ENCODE results near the gene DDX5. TPM values are rescaled to one million over a fixed set of nuclear protein-coding genes. Genes with fewer than 3 reads are reported as not detected.

Gene DDX5
- total RNA-seq, 5 donors from 2014 or later (not counting 1 experiment from before 2014, with no cell fraction given) = 1,461 to 3,147 (median 1,608) TPM

DNA sequence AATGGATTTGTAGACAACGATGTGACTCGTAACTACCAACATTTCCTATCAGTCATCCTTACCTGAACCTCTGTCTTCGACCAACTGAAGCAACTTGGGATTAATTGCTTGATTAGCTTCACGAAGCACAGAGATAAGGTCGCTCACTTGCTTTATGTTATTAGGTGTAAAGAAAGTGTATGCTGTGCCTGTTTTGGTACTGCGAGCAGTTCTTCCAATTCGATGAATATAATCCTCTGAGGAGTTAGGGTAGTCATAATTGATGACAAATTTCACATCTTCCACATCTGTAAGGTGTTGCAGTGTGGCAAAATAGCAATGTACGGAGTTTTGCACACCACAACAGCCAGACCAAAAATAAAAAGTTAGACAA, 5.6 kb downstream of the DDX5 start:
- peaks cover 26 to 31% of the 10 kb centered on the region in 2 experiments for H3K4me1 ChIP-seq (ENCODE audit: control insufficient read depth in 1 of 2, extremely low read depth in 1 of 2, insufficient read depth in 2 of 2, low read length in 2 of 2)
- POLR2A ChIA-PET = no interaction called here
- no peak overlapping the region for H3K4me3 ChIP-seq (ENCODE audit: control insufficient read depth in 1 of 2, extremely low read depth in 1 of 2, low read length in 1 of 2)
- H3K4me1 Mint-ChIP-seq = peaks cover 90 to 99% (median 91%) of the 10 kb centered on the region in 3 donors
- no peaks in the 10 kb centered on the region for H3K9me3 Mint-ChIP-seq
- CTCF ChIA-PET = no interaction called here
- H3K36me3 ChIP-seq (ENCODE audit: control insufficient read depth in 2 of 2, extremely low read depth in 1 of 2, insufficient read depth in 1 of 2, low read length in 1 of 2) = peaks cover 6 to 74% of the 10 kb centered on the region in 2 donors
- peaks cover 59% of the 10 kb centered on the region for H3K36me3 Mint-ChIP-seq
- 90% methylated on average over 2 of the region's 8 CpGs for WGBS (ENCODE audit: insufficient coverage)
- H3K27ac Mint-ChIP-seq = peak overlapping the region; percentile 41 to 68
- no peaks in the 10 kb centered on the region for H3K27me3 Mint-ChIP-seq
- H3K27ac ChIP-seq (ENCODE audit: low read length) = peak overlapping the region; percentile 99
- ATAC-seq (replicated peaks in 1 of 4) (no peak), DNase-seq (peak in 1 of 35 experiments; percentile 37)
- H3K9me3 ChIP-seq = no peaks in the 10 kb centered on the region
- no peaks in the 10 kb centered on the region for H3K27me3 ChIP-seq (replicated peaks in 1 of 2; ENCODE audit: control insufficient read depth in 2 of 2, extremely low read depth in 1 of 2, insufficient read depth in 2 of 2, low read length in 1 of 2)
- peak overlapping the region in 1 of 3 donors; percentile 100 for H3K4me3 Mint-ChIP-seq

DNA sequence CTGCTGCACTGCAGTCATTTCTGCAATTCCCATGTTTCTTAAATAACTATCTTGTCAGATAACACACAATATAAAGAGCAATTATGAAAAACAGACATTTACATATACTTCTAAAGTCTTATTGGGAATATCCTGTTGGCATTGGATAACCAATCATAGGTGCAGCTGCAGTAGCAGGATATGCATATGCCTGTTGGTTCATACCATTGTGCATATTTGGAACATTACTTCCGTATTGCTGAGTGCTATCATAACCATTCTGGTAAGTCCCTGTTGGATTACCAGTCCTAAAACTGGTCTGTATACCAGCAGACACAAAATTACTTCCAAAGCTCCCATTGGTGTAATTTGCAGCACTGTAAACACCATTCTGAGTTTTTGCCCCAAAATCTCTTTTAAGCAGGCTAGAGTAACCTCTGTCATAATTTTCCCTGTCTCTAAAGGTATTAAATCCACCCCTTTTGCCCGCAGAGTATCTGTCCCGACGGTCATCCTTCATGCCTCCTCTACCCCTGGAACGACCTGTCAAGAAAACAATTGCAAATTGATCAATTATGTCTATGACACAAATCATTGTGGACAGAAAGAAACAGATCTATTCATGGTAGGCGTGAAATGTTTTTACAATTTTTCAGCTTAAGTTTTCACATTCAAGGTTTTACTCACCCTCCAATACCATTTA, 6.1 kb downstream of the DDX5 start:
- Histone ChIP-seq H3K27ac (ENCODE audit: low read length) (no peak overlapping the region), H3K9me3 (no peaks in the 10 kb centered on the region), H3K4me1 (ENCODE audit: control insufficient read depth in 1 of 2, extremely low read depth in 1 of 2, insufficient read depth in 2 of 2, low read length in 2 of 2) (peaks cover 31 to 36% of the 10 kb centered on the region in 2 experiments), H3K36me3 (ENCODE audit: control insufficient read depth in 2 of 2, extremely low read depth in 1 of 2, insufficient read depth in 1 of 2, low read length in 1 of 2) (peaks cover 6 to 72% of the 10 kb centered on the region in 2 donors), H3K27me3 (replicated peaks in 1 of 2; ENCODE audit: control insufficient read depth in 2 of 2, extremely low read depth in 1 of 2, insufficient read depth in 2 of 2, low read length in 1 of 2) (no peaks in the 10 kb centered on the region), H3K4me3 (ENCODE audit: control insufficient read depth in 1 of 2, extremely low read depth in 1 of 2, low read length in 1 of 2) (no peak overlapping the region)
- peaks cover 91 to 99% (median 94%) of the 10 kb centered on the region in 3 donors for H3K4me1 Mint-ChIP-seq
- WGBS (ENCODE audit: insufficient coverage) = 75% methylated on average over 1 of the region's 6 CpGs
- POLR2A ChIA-PET = interaction anchor here in 1 of 2 donors (4.8 kb wide), 1 partner anchor 7 kb away, joined by 72 read pairs; the partner anchor contains the start of genes CEP95 and DDX5
- peak in 1 of 35 experiments; percentile 51 for DNase-seq
- no peaks in the 10 kb centered on the region for H3K9me3 Mint-ChIP-seq
- CTCF ChIA-PET = no interaction called here
- H3K4me3 Mint-ChIP-seq = peak overlapping the region in 1 of 3 donors; percentile 100
- H3K27ac Mint-ChIP-seq = peak overlapping the region; percentile 13 to 41
- peaks cover 56% of the 10 kb centered on the region for H3K36me3 Mint-ChIP-seq
- ATAC-seq (replicated peaks in 1 of 4) = no peak
- no peaks in the 10 kb centered on the region for H3K27me3 Mint-ChIP-seq

DNA sequence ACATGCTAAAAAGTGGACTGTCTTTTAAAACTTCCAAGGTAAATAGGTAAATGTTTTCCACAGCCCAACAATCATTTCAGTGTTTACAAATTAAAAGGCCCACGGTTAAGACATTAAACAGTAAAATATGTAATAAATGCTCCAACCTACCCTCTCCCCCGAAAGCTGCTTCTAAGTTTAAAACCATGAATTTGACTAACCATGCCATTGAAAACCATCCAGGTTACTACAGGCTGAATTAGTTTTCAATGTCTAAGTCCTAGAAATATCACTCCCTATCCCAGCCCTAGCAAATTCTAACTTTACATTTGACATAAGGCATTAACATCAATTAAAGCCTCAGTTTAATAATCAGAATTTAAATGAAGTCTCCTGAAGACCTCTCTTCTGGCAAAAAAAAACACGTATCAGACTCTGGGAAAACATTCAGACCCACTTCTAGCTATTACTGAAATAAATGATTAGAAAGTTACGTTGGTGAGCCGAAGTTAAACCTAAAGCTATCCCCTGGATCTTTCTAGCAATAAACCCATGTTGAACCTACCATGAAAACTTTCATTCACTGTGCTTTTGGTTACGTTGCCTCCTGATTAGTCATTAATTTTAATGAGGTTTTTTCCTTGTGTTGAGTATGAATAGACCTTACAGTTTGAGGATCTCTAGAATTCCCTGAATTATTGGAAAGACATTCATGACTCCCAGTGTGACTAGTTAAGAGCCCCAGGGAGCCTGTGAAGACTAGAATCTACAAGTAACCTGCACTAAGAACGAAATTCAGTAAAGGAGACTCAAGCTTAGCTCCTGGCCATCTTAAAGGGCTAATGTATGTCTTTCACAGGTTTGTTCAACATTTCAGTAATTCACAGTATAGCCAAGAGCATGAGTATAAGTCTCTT, 7.5 kb downstream of the DDX5 start:
- ATAC-seq (replicated peaks in 1 of 4) (no peak), DNase-seq (peak in 1 of 35 experiments; percentile 43)
- WGBS (ENCODE audit: insufficient coverage) = 77% methylated on average over 1 of the region's 7 CpGs
- Histone ChIP-seq H3K4me3 (ENCODE audit: control insufficient read depth in 1 of 2, extremely low read depth in 1 of 2, low read length in 1 of 2) (no peak overlapping the region), H3K4me1 (ENCODE audit: control insufficient read depth in 1 of 2, extremely low read depth in 1 of 2, insufficient read depth in 2 of 2, low read length in 2 of 2) (peaks cover 29 to 32% of the 10 kb centered on the region in 2 experiments), H3K9me3 (no peaks in the 10 kb centered on the region), H3K27ac (ENCODE audit: low read length) (peak overlapping the region; percentile 91), H3K36me3 (ENCODE audit: control insufficient read depth in 2 of 2, extremely low read depth in 1 of 2, insufficient read depth in 1 of 2, low read length in 1 of 2) (peaks cover 6 to 58% of the 10 kb centered on the region in 2 donors), H3K27me3 (replicated peaks in 1 of 2; ENCODE audit: control insufficient read depth in 2 of 2, extremely low read depth in 1 of 2, insufficient read depth in 2 of 2, low read length in 1 of 2) (no peaks in the 10 kb centered on the region)
- Mint-ChIP-seq H3K4me3 (peak overlapping the region; percentile 2 to 99 (median 15)), H3K36me3 (peaks cover 43% of the 10 kb centered on the region), H3K4me1 (peaks cover 90 to 99% (median 94%) of the 10 kb centered on the region in 3 donors), H3K9me3 (no peaks in the 10 kb centered on the region), H3K27me3 (no peaks in the 10 kb centered on the region), H3K27ac (peak overlapping the region; percentile 47 to 99)
- CTCF ChIA-PET = interaction anchor here (0.6 to 0.7 kb wide), 2 partner anchors 9 to 77 kb away, joined by 4 read pairs; no protein-coding TSS in a partner anchor
- POLR2A ChIA-PET = interaction anchor here (0.6 to 4.8 kb wide), 11 partner anchors 8 to 650 kb away, joined by 3 to 72 read pairs (median 3); partner anchors contain the start of genes CEP95 (in 1 of the 2), DDX5 (in 1 of the 2) and ICAM2 (in 1 of the 2)

DNA sequence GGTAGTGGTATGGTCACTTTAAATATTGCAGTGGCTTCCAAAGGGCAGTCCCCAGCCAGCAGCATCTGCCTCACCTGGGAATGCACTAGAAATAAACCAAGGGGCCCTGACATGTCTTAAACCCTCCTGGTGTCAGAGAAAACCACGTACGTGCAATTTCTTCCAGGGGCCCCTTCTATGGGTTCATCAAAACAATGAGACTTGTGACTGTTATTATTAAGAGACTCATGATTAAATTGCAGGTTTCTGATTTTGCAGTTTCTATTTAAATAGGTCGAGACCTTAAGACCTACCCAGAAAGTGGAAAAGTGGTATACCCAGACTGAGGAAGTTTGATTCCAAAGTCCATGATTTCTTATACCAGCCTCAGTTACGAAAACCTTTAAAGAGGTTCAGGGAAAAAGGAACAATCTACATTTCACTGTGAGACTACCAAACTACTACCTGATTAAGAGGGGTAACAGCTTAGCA, 8.5 kb downstream of the DDX5 start:
- H3K4me3 Mint-ChIP-seq = peak overlapping the region; percentile 99 to 100 (median 100)
- ChIA-PET POLR2A (interaction anchor here (0.6 to 4.8 kb wide), 5 partner anchors 9 to 477 kb away, joined by 3 to 72 read pairs (median 7); partner anchors contain the start of genes CEP95 (in 2 of the 2), DDX5 (in 2 of the 2) and ICAM2 (in 1 of the 2)), CTCF (interaction anchor here in 1 of 2 donors (0.7 to 2.0 kb wide), 4 partner anchors 8 to 77 kb away, joined by 4 to 10 read pairs (median 6); partner anchors contain the start of genes CEP95 and DDX5)
- H3K4me3 ChIP-seq (ENCODE audit: control insufficient read depth in 1 of 2, extremely low read depth in 1 of 2, low read length in 1 of 2) = peak overlapping the region; percentile 84 to 98
- H3K27ac ChIP-seq (ENCODE audit: low read length) = peak overlapping the region; percentile 91
- peaks cover 28 to 36% of the 10 kb centered on the region in 2 experiments for H3K4me1 ChIP-seq (ENCODE audit: control insufficient read depth in 1 of 2, extremely low read depth in 1 of 2, insufficient read depth in 2 of 2, low read length in 2 of 2)
- no peaks in the 10 kb centered on the region for H3K9me3 Mint-ChIP-seq
- peaks cover 34% of the 10 kb centered on the region for H3K36me3 Mint-ChIP-seq
- WGBS (ENCODE audit: insufficient coverage) = no CpG with 5 or more reads among the region's 4 CpGs
- H3K36me3 ChIP-seq (ENCODE audit: control insufficient read depth in 2 of 2, extremely low read depth in 1 of 2, insufficient read depth in 1 of 2, low read length in 1 of 2) = peaks cover 6 to 55% of the 10 kb centered on the region in 2 donors
- peak overlapping the region; percentile 99 for H3K27ac Mint-ChIP-seq
- no peaks in the 10 kb centered on the region for H3K9me3 ChIP-seq
- H3K27me3 ChIP-seq (replicated peaks in 1 of 2; ENCODE audit: control insufficient read depth in 2 of 2, extremely low read depth in 1 of 2, insufficient read depth in 2 of 2, low read length in 1 of 2) = no peaks in the 10 kb centered on the region
- ATAC-seq (replicated peaks in 1 of 4) (no peak), DNase-seq (no peak)
- H3K4me1 Mint-ChIP-seq = peaks cover 85 to 94% (median 91%) of the 10 kb centered on the region in 3 donors
- no peaks in the 10 kb centered on the region for H3K27me3 Mint-ChIP-seq

DNA sequence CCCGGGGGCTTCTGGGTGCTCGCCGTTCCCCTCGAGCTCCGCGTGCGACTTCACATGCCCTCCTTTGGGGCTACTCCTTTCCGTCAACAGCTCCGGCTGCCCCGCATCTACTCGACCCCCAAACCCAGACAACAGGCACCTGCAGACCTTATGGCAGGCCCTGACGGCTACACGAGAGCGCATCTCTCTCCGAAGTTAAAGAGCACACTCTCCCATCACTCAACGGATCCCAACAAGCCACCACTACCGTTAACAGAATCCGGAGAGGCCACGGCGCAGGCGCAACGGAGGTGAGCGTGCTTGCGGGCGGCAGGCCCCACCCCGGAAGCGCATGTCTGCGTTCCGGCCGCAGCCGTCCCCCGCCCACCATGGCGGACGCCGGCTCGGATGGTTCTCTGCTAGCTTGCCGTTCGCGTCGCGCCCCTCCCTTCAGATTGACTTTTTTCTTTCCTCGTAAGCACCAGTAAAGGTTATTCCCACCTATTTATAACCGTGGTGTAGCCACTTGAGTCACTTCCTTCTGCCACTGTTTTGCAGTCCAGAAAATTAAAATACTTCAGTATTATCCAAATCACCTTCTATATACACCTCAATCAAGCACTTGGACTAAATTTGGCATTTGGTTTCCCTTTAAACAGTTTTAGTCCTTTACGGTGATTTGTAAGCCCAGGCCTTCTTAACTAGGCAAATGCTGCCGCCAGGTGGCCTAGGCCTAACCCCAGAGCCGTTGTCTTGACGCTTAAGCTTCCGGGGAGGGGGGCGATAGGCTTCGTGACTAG, 9.1 kb downstream of the DDX5 start, which contains the start of gene POLG2:
Gene POLG2 (minus strand): TSS at position 269 of the 779 bp plus-strand sequence. CDS start 86 bp downstream, at position 183.
- POLR2A ChIA-PET = interaction anchor here (0.6 to 4.8 kb wide), 11 partner anchors 9 to 477 kb away, joined by 3 to 72 read pairs (median 5); partner anchors contain the start of genes CEP95 (in 2 of the 2), DDX5 (in 2 of the 2) and ICAM2 (in 1 of the 2)
- peaks cover 27% of the 10 kb centered on the region for H3K36me3 Mint-ChIP-seq

More for the DNA sequence above, 9.1 kb downstream of the DDX5 start, which contains the start of gene POLG2:
- H3K4me3 ChIP-seq (ENCODE audit: control insufficient read depth in 1 of 2, extremely low read depth in 1 of 2, low read length in 1 of 2) = peak within 1 kb of the TSS; percentile 84 to 98
- Mint-ChIP-seq H3K4me1 (peaks cover 81 to 90% (median 87%) of the 10 kb centered on the region in 3 donors), H3K4me3 (peak within 1 kb of the TSS; percentile 99 to 100 (median 100)), H3K27ac (peak within 1 kb of the TSS; percentile 99), H3K9me3 (no peaks in the 10 kb centered on the region), H3K27me3 (no peaks in the 10 kb centered on the region)
- H3K36me3 ChIP-seq (ENCODE audit: control insufficient read depth in 2 of 2, extremely low read depth in 1 of 2, insufficient read depth in 1 of 2, low read length in 1 of 2) = peaks cover 6 to 54% of the 10 kb centered on the region in 2 donors
- ATAC-seq (replicated peaks in 1 of 4) (peak; percentile 81 to 89 (median 88)), DNase-seq (peak; percentile 89 to 98 (median 94))
- no peaks in the 10 kb centered on the region for H3K27me3 ChIP-seq (replicated peaks in 1 of 2; ENCODE audit: control insufficient read depth in 2 of 2, extremely low read depth in 1 of 2, insufficient read depth in 2 of 2, low read length in 1 of 2)
- CTCF ChIA-PET = interaction anchor here (1.0 to 2.0 kb wide), 4 partner anchors 8 to 77 kb away, joined by 3 to 10 read pairs (median 6); partner anchors contain the start of genes CEP95 (in 1 of the 2) and DDX5 (in 1 of the 2)
- WGBS (ENCODE audit: insufficient coverage) = under 1% methylated on average over 48 of the region's 50 CpGs
- no peaks in the 10 kb centered on the region for H3K9me3 ChIP-seq
- H3K4me1 ChIP-seq (ENCODE audit: control insufficient read depth in 1 of 2, extremely low read depth in 1 of 2, insufficient read depth in 2 of 2, low read length in 2 of 2) = peaks cover 28 to 36% of the 10 kb centered on the region in 2 experiments
- peak within 1 kb of the TSS; percentile 91 for H3K27ac ChIP-seq (ENCODE audit: low read length)
